A673 (cell line): ENCODE measurements around the gene KRTAP25-1. TPM values are rescaled to one million over a fixed set of nuclear protein-coding genes. Genes with fewer than 3 reads are reported as not detected.

Source experiments
- BruUV-seq: library from RNA; stranded (reverse); fragments of 400-500 nt; replicated peaks from 2 replicates; lab custom pipeline; 2021; lab: Mats Ljungman, UMichigan
- CTCF ChIA-PET: fragments of 300-600 bp; sonication (Branson Sonifier 250); formaldehyde crosslinking; loops from one replicate; lab custom pipeline; 2022; ENCODE audit warnings: antibody characterized with exemption; lab: Charles Lee
- POLR2A ChIA-PET: fragments of 300-600 bp; sonication (Branson Sonifier 250); formaldehyde crosslinking; loops from one replicate; lab custom pipeline; 2022; ENCODE audit warnings: antibody characterized with exemption; ENCODE audit not compliant: low non-redundant PET; lab: Charles Lee
- DNase-seq: peaks from one replicate; pipeline ENCODE4 v3.0.0-alpha.2; 2015; ENCODE audit warnings: low spot score
- H3K27ac ChIP-seq: fragments of 200-600 bp; sonication (generic); 2 replicates; pipeline ENCODE4 v1.5.1; 2016; ENCODE audit warnings: mixed run types, low read depth, mild to moderate bottlenecking, mixed read lengths, antibody characterized with exemption, low read length; ENCODE audit not compliant: poor library complexity, severe bottlenecking
- H3K27me3 ChIP-seq: fragments of 200-600 bp; sonication (generic); replicated peaks from 2 replicates; pipeline ENCODE4 v1.6.1; 2017; ENCODE audit warnings: mixed run types, low read depth, mild to moderate bottlenecking, mixed read lengths, antibody characterized with exemption, low read length; ENCODE audit not compliant: insufficient read depth, poor library complexity
- H3K36me3 ChIP-seq: fragments of 200-600 bp; sonication (generic); 2 replicates; pipeline ENCODE4 v1.6.1; 2016; ENCODE audit warnings: mixed run types, mild to moderate bottlenecking, mixed read lengths, antibody characterized with exemption, low read length; ENCODE audit not compliant: insufficient read depth, poor library complexity, severe bottlenecking
- H3K4me1 ChIP-seq: fragments of 200-600 bp; sonication (generic); 2 replicates; pipeline ENCODE4 v1.6.1; 2017; ENCODE audit warnings: mixed run types, mild to moderate bottlenecking, mixed read lengths, antibody characterized with exemption, low read length; ENCODE audit not compliant: insufficient read depth, poor library complexity, severe bottlenecking
- H3K4me3 ChIP-seq: fragments of 200-600 bp; sonication (generic); 2 replicates; pipeline ENCODE4 v1.5.1; 2016; ENCODE audit warnings: low read depth, mixed run types, mild to moderate bottlenecking, mixed read lengths, low read length; ENCODE audit not compliant: poor library complexity, severe bottlenecking
- H3K9me3 ChIP-seq: fragments of 200-600 bp; sonication (generic); 2 replicates; pipeline ENCODE4 v1.6.1; 2016; ENCODE audit warnings: mixed run types, low read depth, mild to moderate bottlenecking, mixed read lengths, antibody characterized with exemption, low read length; ENCODE audit not compliant: poor library complexity, severe bottlenecking
- EZH2 ChIP-seq: fragments of 200-600 bp; sonication (generic); IDR thresholded peaks from 2 replicates; pipeline ENCODE4 v1.6.1; 2017; ENCODE audit warnings: borderline replicate concordance, low read depth, mild to moderate bottlenecking, mixed read lengths, antibody characterized with exemption, low read length; ENCODE audit not compliant: poor library complexity, severe bottlenecking
- intact Hi-C: fragments of 100-400 bp; cut with micrococcal nuclease; formaldehyde crosslinking; loops from one replicate; pipeline ENCODE4 v1.10.0; 2022; ENCODE audit not compliant: unreplicated experiment
- total RNA-seq: library from RNA; stranded (reverse); gene quantifications from 2 replicates; pipeline ENCODE4 v1.2.3, GENCODE V29; 2021
- TF ChIP-seq, protein P1 (sequence below): fragments of 300-800, 200-600 bp; sonication (generic); conservative IDR thresholded peaks from 2 replicates; pipeline ENCODE4 v1.5.1; 2017; ENCODE audit warnings: low read depth, mild to moderate bottlenecking, antibody characterized with exemption, low read length, moderate library complexity, mixed read lengths

Gene KRTAP25-1
- total RNA-seq, 1 experiment from 2014 or later: not detected

- TF ChIP-seq EZH2: no peak
- TF ChIP-seq, protein P1, sequence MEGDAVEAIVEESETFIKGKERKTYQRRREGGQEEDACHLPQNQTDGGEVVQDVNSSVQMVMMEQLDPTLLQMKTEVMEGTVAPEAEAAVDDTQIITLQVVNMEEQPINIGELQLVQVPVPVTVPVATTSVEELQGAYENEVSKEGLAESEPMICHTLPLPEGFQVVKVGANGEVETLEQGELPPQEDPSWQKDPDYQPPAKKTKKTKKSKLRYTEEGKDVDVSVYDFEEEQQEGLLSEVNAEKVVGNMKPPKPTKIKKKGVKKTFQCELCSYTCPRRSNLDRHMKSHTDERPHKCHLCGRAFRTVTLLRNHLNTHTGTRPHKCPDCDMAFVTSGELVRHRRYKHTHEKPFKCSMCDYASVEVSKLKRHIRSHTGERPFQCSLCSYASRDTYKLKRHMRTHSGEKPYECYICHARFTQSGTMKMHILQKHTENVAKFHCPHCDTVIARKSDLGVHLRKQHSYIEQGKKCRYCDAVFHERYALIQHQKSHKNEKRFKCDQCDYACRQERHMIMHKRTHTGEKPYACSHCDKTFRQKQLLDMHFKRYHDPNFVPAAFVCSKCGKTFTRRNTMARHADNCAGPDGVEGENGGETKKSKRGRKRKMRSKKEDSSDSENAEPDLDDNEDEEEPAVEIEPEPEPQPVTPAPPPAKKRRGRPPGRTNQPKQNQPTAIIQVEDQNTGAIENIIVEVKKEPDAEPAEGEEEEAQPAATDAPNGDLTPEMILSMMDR: no peak
- POLR2A ChIA-PET: no interaction called here
Observed at GRCh38 chr21:30243691-30244090, 45.6 kb downstream of the KRTAP25-1 start.

GRCh38 chr21:30240661-30241060 lies 48.7 kb downstream of the KRTAP25-1 start:
- TF ChIP-seq EZH2: no peak
- TF ChIP-seq, protein P1: no peak
- no peaks in the 10 kb centered on the region for H3K4me1 ChIP-seq
- H3K27me3 ChIP-seq: no peaks in the 10 kb centered on the region
- BruUV-seq: no TSS peak
- intact Hi-C loops: no loop called here
- ChIA-PET CTCF (interaction anchor here (0.7 kb wide), 1 partner anchor 448 kb away, joined by 7 read pairs; no protein-coding TSS in a partner anchor), POLR2A (no interaction called here)
- no peak overlapping the region for H3K27ac ChIP-seq
- no peaks in the 10 kb centered on the region for H3K36me3 ChIP-seq
- no peak overlapping the region for H3K4me3 ChIP-seq
- H3K9me3 ChIP-seq: no peaks in the 10 kb centered on the region
- no peak for DNase-seq

More at GRCh38 chr21:30243691-30244090, 45.6 kb downstream of the KRTAP25-1 start:
- no peaks in the 10 kb centered on the region for H3K9me3 ChIP-seq
- no peaks in the 10 kb centered on the region for H3K36me3 ChIP-seq
- no TSS peak for BruUV-seq
- H3K4me1 ChIP-seq: no peaks in the 10 kb centered on the region
- intact Hi-C loops: no loop called here
- no peaks in the 10 kb centered on the region for H3K27me3 ChIP-seq
- H3K4me3 ChIP-seq: no peak overlapping the region
- no peak overlapping the region for H3K27ac ChIP-seq
- CTCF ChIA-PET: no interaction called here
- no peak for DNase-seq

Other genes starting within 250 kb of the KRTAP25-1 start
- not detected in 2 replicates for gene CLDN17, start 122.7 kb downstream of the KRTAP25-1 start, total RNA-seq
- gene CLDN8, start 73.4 kb downstream of the KRTAP25-1 start, total RNA-seq: not detected in 2 replicates
- gene KRTAP24-1, start 6.6 kb downstream of the KRTAP25-1 start, total RNA-seq: not detected in 2 replicates
- gene KRTAP26-1, start 30.8 kb upstream of the KRTAP25-1 start, total RNA-seq: not detected in 2 replicates
- not detected in 2 replicates for gene KRTAP27-1, start 48.2 kb upstream of the KRTAP25-1 start, total RNA-seq
- not detected in 2 replicates for gene KRTAP23-1, start 59.1 kb upstream of the KRTAP25-1 start, total RNA-seq
- gene KRTAP13-2, start 82.8 kb upstream of the KRTAP25-1 start, total RNA-seq: not detected in 2 replicates
- gene KRTAP13-1, start 106.5 kb upstream of the KRTAP25-1 start, total RNA-seq: not detected in 2 replicates
- gene KRTAP13-3, start 136.4 kb upstream of the KRTAP25-1 start, total RNA-seq: not detected in 2 replicates
- gene KRTAP13-4, start 140.7 kb upstream of the KRTAP25-1 start, total RNA-seq: not detected in 2 replicates
- not detected in 2 replicates for gene KRTAP15-1, start 150.8 kb upstream of the KRTAP25-1 start, total RNA-seq
- gene KRTAP19-1, start 190.9 kb upstream of the KRTAP25-1 start, total RNA-seq: not detected in 2 replicates
- gene KRTAP19-2, start 197.9 kb upstream of the KRTAP25-1 start, total RNA-seq: not detected in 2 replicates
- not detected in 2 replicates for gene KRTAP19-3, start 202.5 kb upstream of the KRTAP25-1 start, total RNA-seq
- gene KRTAP19-4, start 207.7 kb upstream of the KRTAP25-1 start, total RNA-seq: not detected in 2 replicates
- gene KRTAP19-5, start 212.6 kb upstream of the KRTAP25-1 start, total RNA-seq: not detected in 2 replicates